Activated CD8-positive, alpha-beta memory T cell treated with anti-CD3 and anti-CD28 coated beads, Interleukin-2, amount 10 ng/mL, durations not matched to agents 7 days and 5 days (primary cell): ENCODE data around the gene LPCAT2. TPM values are rescaled to one million over a fixed set of nuclear protein-coding genes. Genes with fewer than 3 reads are reported as not detected.
A peak's percentile ranks its signal among the peaks of the same experiment; 100 is the strongest.

Experiments used
- ATAC-seq: fragments of 150-1000 bp; cut with Tn5 transposase; one replicate; pipeline ENCODE4 v1.10.0; 2021; ENCODE audit warnings: moderate library complexity
- CTCF ChIA-PET: fragments of 350-600 bp; sonication (Branson Sonifier 250); formaldehyde crosslinking; loops from one replicate; lab custom pipeline; 2021; ENCODE audit warnings: antibody characterized with exemption; lab: Charles Lee
- DNase-seq: peaks from one replicate; pipeline ENCODE4 v3.0.0-alpha.2; 2020
- H3K27ac Mint-ChIP-seq: one replicate; pipeline ENCODE4 v1.8.0; 2021; ENCODE audit warnings: mild to moderate bottlenecking, mixed read lengths
- H3K27me3 Mint-ChIP-seq: one replicate; pipeline ENCODE4 v1.8.0; 2021; ENCODE audit warnings: mixed read lengths
- H3K36me3 Mint-ChIP-seq: one replicate; pipeline ENCODE4 v1.8.0; 2021; ENCODE audit warnings: mild to moderate bottlenecking, mixed read lengths
- H3K4me1 Mint-ChIP-seq: one replicate; pipeline ENCODE4 v1.8.0; 2021; ENCODE audit warnings: mixed read lengths
- H3K4me3 Mint-ChIP-seq: one replicate; pipeline ENCODE4 v1.8.0; 2021; ENCODE audit warnings: mild to moderate bottlenecking, moderate library complexity, mixed read lengths
- H3K9me3 Mint-ChIP-seq: one replicate; pipeline ENCODE4 v1.8.0; 2022; ENCODE audit warnings: low read depth, mixed read lengths
- total RNA-seq, 2 experiments: library from RNA; stranded (reverse); gene quantifications; one replicate each; pipeline ENCODE4 v1.2.3, GENCODE V29; 2021

The LPCAT2 gene, protein sequence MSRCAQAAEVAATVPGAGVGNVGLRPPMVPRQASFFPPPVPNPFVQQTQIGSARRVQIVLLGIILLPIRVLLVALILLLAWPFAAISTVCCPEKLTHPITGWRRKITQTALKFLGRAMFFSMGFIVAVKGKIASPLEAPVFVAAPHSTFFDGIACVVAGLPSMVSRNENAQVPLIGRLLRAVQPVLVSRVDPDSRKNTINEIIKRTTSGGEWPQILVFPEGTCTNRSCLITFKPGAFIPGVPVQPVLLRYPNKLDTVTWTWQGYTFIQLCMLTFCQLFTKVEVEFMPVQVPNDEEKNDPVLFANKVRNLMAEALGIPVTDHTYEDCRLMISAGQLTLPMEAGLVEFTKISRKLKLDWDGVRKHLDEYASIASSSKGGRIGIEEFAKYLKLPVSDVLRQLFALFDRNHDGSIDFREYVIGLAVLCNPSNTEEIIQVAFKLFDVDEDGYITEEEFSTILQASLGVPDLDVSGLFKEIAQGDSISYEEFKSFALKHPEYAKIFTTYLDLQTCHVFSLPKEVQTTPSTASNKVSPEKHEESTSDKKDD
- under 1 TPM; 0.18 to 0.59 TPM for total RNA-seq

DNA sequence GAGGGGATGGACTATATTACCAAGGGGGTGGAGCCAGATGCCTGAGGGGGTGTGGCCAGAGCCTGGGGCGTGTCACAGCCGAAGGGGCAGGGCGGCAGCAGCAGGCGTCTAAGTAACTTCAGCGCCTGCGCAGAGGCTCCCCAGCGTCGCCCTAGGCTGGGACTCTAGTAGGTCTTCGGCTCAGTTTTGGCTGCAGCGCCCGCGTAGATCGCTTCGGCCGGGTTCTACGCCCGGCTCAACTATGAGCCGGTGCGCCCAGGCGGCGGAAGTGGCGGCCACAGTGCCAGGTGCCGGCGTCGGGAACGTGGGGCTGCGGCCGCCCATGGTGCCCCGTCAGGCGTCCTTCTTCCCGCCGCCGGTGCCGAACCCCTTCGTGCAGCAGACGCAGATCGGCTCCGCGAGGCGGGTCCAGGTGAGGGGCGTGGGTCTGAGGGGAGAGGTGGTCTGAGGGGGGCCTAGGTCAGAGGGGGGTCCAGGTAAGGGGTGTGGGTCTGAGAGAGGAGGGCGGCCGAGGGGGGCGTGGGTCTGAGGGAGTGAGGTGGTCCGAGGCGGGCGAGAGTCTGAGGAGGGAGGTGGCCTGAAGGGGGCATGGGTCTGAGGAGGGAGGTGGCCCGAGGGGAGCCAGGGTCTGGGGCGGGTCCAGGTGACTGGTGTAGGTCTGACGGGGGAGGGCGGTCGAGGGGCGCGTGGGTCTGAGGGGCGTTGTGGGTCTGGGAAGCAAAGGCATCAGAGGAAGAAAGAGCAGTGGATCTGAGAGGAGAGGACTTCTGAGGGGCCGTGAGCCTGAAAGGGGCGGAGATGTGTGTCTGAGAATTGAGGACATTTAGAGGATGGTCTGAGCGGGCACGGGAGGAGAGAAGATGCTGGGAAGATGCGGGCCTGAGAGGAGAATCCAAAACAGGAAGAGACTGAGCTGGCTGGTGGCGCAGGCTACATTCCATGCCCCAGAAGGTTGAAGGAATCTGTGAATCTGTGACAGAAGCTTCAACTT, at the start of gene LPCAT2:
LPCAT2 (plus strand) TSS at position 132 of the 991 bp plus-strand sequence; CDS start at position 242, 110 bp downstream.
- Mint-ChIP-seq H3K4me3 (peak within 1 kb of the TSS; percentile 26), H3K27ac (no peak within 1 kb of the TSS), H3K4me1 (peaks cover 8% of the 10 kb centered on the region), H3K36me3 (no peaks in the 10 kb centered on the region), H3K27me3 (peaks cover 39% of the 10 kb centered on the region), H3K9me3 (peaks cover 4% of the 10 kb centered on the region)
- CTCF ChIA-PET, result interaction anchor here (1.0 kb wide), 1 partner anchor 44 kb away, joined by 3 read pairs; no protein-coding TSS in a partner anchor
- peak; percentile 59 for DNase-seq
- peak; percentile 60 for ATAC-seq

DNA sequence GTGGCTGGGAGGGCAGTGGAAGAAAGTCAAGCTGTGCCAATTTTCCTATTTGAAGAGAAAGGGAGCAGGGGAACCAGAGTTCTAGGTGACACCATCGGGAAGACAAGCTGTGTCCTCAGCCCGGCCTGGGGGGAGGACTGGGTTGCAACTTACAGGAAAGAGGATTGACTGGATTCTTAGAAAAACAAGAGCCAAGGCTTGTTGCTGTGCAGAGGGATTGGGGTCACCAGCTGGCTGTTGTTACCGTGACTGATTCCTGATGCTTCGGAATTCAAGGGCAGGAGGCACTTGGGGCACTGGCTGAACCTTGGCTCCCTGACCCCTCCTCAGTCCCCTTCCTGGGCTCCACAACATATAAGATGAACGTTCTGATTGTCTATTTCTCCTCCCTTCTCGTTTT, 46.6 kb upstream of the LPCAT2 start:
- no peak for DNase-seq
- Mint-ChIP-seq H3K9me3 (no peaks in the 10 kb centered on the region), H3K27me3 (peaks cover 3% of the 10 kb centered on the region), H3K4me3 (no peak overlapping the region), H3K4me1 (peaks cover 3% of the 10 kb centered on the region), H3K27ac (no peak overlapping the region), H3K36me3 (no peaks in the 10 kb centered on the region)
- CTCF ChIA-PET, result interaction anchor here (1.6 kb wide), 1 partner anchor 243 kb away, joined by 3 read pairs; no protein-coding TSS in a partner anchor
- ATAC-seq, result no peak

DNA sequence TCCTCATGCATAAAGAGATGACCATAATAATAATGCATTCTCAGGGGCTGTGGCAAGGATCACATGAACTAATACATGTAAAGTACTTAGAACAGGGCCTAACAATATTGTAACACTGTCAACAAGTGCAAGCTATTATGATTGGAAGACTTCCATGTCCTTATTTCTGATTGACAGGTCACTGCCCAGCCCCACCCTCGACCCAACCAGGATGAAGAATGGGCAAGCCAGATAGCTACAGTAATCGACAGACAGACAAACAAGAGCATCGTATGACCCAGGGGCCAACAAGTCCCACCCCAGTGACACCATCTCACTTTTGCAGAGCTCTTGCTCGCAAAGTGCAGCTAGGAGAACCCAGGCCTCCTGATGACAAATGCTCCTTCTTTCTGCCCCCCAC, 44.5 kb upstream of the LPCAT2 start:
- ATAC-seq (no peak), DNase-seq (no peak)
- Mint-ChIP-seq H3K27ac (no peak overlapping the region), H3K36me3 (no peaks in the 10 kb centered on the region), H3K4me3 (no peak overlapping the region), H3K27me3 (peaks cover 3% of the 10 kb centered on the region), H3K9me3 (no peaks in the 10 kb centered on the region), H3K4me1 (peaks cover 3% of the 10 kb centered on the region)
- CTCF ChIA-PET, result interaction anchor here (0.6 to 3.6 kb wide), 37 partner anchors 10 to 1518 kb away, joined by 3 to 119 read pairs (median 4); partner anchors contain the start of gene LPCAT2

DNA sequence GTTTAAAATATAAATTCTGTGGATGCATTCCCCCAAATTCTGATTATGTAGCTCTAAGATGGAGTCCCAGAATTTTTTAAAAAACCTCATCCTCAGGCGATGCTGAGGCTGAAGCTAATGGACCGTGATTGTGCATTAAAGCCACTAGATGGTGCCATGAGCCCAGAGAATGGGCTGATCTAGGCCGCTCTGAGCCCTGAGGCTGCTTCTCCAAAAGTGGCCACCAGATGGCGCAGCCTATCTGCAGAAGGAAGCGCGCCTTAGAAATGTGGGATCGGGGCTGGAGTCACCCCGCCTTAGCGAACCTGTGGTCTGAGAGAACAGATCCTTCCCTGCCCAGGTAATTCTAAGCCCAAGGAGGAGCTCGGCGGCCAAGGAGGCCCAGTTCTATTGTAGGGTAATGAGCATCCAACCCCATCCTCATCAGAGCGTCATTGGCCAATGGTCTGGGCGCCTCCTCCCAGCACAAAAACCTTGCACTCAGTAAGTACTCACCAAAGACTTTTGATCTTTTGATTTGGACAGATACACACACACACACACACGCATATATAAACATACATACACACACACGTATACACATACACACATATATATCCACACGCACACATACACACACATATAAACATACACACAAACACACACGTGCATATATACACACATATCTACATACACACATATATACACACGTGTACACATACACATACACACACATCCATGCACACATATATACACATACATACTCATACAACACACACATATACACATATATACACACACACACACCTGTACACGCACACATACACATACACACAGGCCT, 43.6 kb upstream of the LPCAT2 start:
- ATAC-seq, result peak; percentile 95
- Mint-ChIP-seq H3K36me3 (no peaks in the 10 kb centered on the region), H3K4me3 (no peak overlapping the region), H3K27ac (no peak overlapping the region), H3K4me1 (peaks cover 3% of the 10 kb centered on the region), H3K27me3 (no peaks in the 10 kb centered on the region), H3K9me3 (no peaks in the 10 kb centered on the region)
- CTCF ChIA-PET, result interaction anchor here (0.6 to 3.6 kb wide), 37 partner anchors 9 to 1519 kb away, joined by 3 to 119 read pairs (median 4); partner anchors contain the start of gene LPCAT2
- DNase-seq, result peak; percentile 87

DNA sequence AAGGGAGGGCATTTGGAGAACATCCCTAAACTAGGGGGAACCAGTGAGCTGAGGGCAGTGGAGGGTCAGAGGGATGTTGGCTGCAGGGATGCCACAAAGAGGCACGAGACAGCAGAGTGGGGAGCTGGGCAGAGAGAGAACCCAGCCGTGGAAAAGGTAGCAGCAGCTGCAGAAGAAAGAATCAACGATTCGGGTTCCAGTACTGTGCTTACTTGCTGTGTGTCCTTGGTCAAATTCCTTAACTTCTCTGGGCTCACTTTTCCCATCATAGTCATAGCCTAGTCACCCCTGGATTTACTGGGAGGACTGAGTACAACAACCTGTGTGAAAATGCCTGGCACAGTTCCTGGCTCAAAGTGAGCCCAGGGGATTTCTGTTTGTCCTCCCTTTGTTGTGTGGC, 42.7 kb upstream of the LPCAT2 start:
- Mint-ChIP-seq H3K4me3 (no peak overlapping the region), H3K27ac (no peak overlapping the region), H3K27me3 (no peaks in the 10 kb centered on the region), H3K9me3 (no peaks in the 10 kb centered on the region), H3K4me1 (peaks cover 4% of the 10 kb centered on the region), H3K36me3 (no peaks in the 10 kb centered on the region)
- CTCF ChIA-PET, result interaction anchor here (3.6 kb wide), 1 partner anchor 237 kb away, joined by 119 read pairs; no protein-coding TSS in a partner anchor
- DNase-seq, result no peak
- ATAC-seq, result no peak

DNA sequence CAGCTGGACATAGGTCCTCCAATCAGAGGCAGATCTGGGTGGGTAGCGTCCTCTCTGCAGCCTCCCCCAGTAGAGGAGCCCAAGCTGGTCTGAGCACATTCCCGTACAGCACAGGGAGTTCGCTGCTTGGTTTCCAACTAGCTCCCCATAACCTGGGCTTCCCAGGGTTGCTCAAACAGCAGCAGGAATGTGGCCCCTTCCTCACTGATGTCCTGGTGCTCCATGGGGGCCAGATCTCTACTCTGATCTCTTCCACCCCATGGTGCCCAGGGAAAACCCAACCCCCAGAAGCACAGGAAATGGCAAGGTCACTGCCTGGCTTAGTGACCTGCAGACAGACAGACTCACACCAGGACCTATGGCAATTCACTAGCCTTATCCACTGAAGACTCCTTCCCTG, 41.0 kb upstream of the LPCAT2 start:
- H3K4me1 Mint-ChIP-seq, result peaks cover 16% of the 10 kb centered on the region
- CTCF ChIA-PET, result interaction anchor here (0.8 to 2.0 kb wide), 3 partner anchors 233 to 245 kb away, joined by 3 to 9 read pairs (median 3); no protein-coding TSS in a partner anchor
- H3K9me3 Mint-ChIP-seq, result no peaks in the 10 kb centered on the region

DNA sequence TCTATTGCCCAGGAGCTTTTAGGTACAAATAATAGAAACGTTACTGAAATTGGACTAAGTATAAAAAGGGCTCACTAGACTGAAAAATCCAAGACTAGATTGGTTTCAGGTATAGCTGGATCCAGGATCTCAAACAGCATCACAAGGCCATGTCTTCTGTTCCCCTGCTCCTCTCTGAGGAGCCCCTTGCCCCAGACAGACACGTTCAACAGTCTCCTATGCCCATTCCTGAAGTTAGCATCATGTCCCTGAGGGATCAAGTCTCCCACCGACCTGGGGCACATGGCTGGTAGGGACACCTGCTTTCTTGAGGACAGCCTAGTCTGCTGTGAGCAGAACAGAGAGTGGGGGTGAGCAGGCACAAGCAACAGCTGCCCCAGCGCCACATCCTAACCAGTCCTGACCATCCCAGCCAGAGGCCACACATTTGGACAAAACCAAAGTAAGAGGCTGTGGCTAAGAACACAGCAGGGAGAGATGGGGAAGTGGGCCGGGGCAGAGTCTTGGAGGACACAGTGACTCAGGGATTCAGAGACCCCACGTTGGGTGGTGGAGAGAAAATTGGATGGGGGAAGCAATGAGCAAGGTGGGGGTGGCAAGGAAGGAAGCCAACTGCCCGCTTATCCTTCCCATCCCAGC, 40.4 kb upstream of the LPCAT2 start:
- CTCF ChIA-PET, result interaction anchor here (0.8 to 2.0 kb wide), 2 partner anchors 233 to 234 kb away, joined by 3 to 9 read pairs; no protein-coding TSS in a partner anchor
- Mint-ChIP-seq H3K4me1 (peaks cover 18% of the 10 kb centered on the region), H3K27me3 (no peaks in the 10 kb centered on the region)

More for the DNA sequence above, 41.0 kb upstream of the LPCAT2 start:
- H3K36me3 Mint-ChIP-seq, result no peaks in the 10 kb centered on the region
- no peaks in the 10 kb centered on the region for H3K27me3 Mint-ChIP-seq
- no peak overlapping the region for H3K27ac Mint-ChIP-seq
- DNase-seq, result no peak
- no peak overlapping the region for H3K4me3 Mint-ChIP-seq
- ATAC-seq, result no peak

DNA sequence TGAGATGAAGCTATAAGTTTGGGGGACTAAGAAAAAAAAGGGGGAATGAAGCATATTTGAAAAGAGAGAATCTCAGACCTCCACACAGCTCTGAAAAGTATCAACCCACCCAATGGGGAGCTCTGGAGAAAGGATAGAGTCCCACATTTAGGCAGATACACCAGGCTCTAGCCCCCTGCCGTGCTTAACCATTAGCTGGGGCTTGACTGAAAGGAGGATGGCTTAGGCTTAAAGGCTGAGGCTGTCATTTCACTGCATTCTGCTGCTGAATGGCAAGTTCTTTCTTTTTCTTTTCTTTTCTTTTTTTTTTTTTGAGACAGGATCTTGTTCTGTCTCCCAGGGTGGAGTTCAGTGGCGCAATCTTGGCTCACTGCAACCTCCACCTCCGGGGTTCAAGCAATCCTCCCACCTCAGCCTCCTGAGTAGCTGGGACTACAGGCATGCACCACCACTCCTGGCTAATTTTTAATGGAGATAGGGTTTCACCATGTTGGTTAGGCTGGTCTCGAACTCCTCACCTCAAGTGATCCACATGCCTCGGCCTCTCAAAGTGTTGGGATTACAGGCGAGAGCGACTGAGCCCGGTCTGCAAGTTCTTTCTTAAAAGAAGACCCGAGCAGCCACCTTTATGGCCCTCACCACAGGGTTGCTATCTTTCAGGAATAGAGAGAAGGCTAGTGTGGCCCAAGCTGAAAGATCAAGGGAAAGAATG, 38.9 kb upstream of the LPCAT2 start:
- no peak overlapping the region for H3K27ac Mint-ChIP-seq
- peaks cover 18% of the 10 kb centered on the region for H3K4me1 Mint-ChIP-seq
- peaks cover 2% of the 10 kb centered on the region for H3K36me3 Mint-ChIP-seq
- no peak for ATAC-seq
- no peaks in the 10 kb centered on the region for H3K27me3 Mint-ChIP-seq
- CTCF ChIA-PET, result interaction anchor here (0.9 to 2.0 kb wide), 2 partner anchors 62 to 233 kb away, joined by 3 to 9 read pairs; no protein-coding TSS in a partner anchor
- H3K4me3 Mint-ChIP-seq, result no peak overlapping the region
- no peak for DNase-seq
- no peaks in the 10 kb centered on the region for H3K9me3 Mint-ChIP-seq

More for the DNA sequence above, 40.4 kb upstream of the LPCAT2 start:
- Mint-ChIP-seq H3K4me3 (no peak overlapping the region), H3K27ac (no peak overlapping the region), H3K36me3 (peaks cover 2% of the 10 kb centered on the region), H3K9me3 (no peaks in the 10 kb centered on the region)
- DNase-seq (no peak), ATAC-seq (no peak)

DNA sequence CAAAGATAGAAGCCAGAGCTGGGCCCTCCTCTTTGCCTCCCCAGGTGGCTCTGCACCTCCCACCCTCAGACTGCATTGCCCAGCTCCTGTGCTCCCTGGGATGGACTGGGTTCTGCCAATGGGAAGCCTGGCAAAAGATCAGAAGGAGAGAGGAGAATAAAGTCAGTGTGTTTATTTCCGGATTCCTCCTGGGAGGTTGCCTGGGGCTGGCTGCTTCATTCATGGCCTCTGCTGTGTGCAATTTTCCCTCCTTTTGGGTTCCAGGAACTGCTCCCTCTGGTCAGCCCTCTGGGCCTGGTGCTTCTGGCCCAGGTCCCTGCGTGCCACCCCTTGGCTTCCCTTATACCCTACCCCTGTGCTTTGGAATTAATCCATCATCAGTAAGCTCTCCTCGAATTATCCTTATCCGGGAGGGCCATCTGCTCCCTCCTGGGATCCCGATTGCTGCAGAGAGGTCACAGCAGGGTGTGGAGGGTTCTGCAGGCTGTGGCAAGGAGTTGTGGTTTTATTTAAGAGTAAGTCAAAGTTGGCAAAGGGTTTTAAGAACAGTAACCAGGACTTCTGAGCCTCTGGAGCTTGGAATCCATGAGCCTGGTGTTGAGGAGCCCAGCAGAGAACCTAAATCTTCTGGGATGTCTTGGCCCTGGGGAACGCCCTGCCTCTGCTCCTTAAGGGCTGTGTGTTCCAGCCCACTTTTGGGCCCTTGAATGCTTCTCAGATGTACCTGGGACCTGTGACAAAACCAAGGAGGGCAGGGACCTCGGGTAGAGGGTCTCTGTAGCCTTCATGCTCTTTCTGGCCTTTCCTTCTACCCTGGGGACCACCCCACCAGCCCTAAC, 38.1 kb upstream of the LPCAT2 start:
- ATAC-seq, result no peak

DNA sequence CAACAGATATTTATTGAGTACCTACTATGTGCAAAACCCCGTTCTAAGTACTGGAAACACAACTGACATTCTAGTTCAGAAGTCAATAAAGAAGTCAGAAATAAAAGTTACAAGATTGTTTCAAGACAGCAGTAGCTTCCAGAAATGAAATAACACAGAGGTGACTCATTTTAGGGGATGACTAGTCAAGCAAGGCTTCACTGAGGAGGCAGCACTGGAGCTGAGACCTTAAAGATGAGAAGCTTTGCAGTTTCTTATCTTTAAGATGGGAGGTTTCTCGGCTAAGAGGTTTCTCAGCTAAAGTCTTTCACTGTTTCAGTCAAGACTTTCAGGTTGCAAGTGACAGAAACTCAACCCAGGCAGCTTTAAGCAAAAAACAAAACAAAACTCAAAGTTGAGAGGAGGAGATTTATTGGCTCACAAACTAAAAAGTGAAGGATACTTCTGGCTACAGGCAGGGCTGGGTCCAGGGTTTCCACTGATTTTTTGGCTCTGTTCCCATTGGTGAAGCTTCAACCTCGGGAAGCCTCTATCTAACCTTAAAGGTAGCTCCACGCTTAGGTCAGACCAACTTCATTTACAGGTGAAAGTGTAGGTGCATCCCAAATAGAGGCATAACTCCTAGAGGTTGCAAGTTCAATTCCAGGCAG, 37.3 kb upstream of the LPCAT2 start:
- Mint-ChIP-seq H3K27me3 (peaks cover 2% of the 10 kb centered on the region), H3K4me3 (no peak overlapping the region), H3K36me3 (peaks cover 2% of the 10 kb centered on the region), H3K9me3 (no peaks in the 10 kb centered on the region), H3K27ac (no peak overlapping the region), H3K4me1 (peaks cover 18% of the 10 kb centered on the region)
- CTCF ChIA-PET, result no interaction called here
- ATAC-seq (peak; percentile 60), DNase-seq (no peak)

More for the DNA sequence above, 38.1 kb upstream of the LPCAT2 start:
- CTCF ChIA-PET, result no interaction called here
- Mint-ChIP-seq H3K27me3 (no peaks in the 10 kb centered on the region), H3K36me3 (peaks cover 2% of the 10 kb centered on the region), H3K4me3 (no peak overlapping the region), H3K27ac (no peak overlapping the region), H3K4me1 (peaks cover 18% of the 10 kb centered on the region), H3K9me3 (no peaks in the 10 kb centered on the region)
- DNase-seq, result no peak
